ENCODE data around the gene ZNRF4.

- TF ChIP-seq ZNF384 (IDR thresholded peaks at IDR 0.05) (no peak), SP1 (IDR thresholded peaks at IDR 0.05) (no peak), BHLHE40 (IDR thresholded peaks at IDR 0.05; ENCODE audit: borderline replicate concordance) (no peak), ELF4 (IDR thresholded peaks at IDR 0.05) (no peak), FOXM1 (IDR thresholded peaks at IDR 0.05; ENCODE audit: borderline replicate concordance) (no peak), ARNT (IDR thresholded peaks at IDR 0.05) (no peak), SUZ12 (IDR thresholded peaks at IDR 0.05) (no peak), PKNOX1 (IDR thresholded peaks at IDR 0.05) (no peak)
Measured at GRCh38 chr19:5456130-5456840, 1.1 kb downstream of the ZNRF4 start.

Data from HEK293T (cell line).